Stimulated activated CD4-positive, alpha-beta T cell treated with anti-CD3 and anti-CD28 coated beads, Interleukin-1b, Interleukin-23, amount 100 ng/mL, for 24 hours (primary cell): ENCODE data around the gene UCP3.
"Not testable (repeated sequence)": the region's sequence is repeated elsewhere in the genome, so short reads cannot be mapped to it uniquely, and the experiment has no call there.

Experiments used
- DNase-seq, 4 experiments: peaks; one replicate each; pipeline ENCODE4 v3.0.0-alpha.2; 2020; ENCODE audit warnings: low read depth in 4 of 4, low spot score in 1 of 4

Gene UCP3

GRCh38 chr11:74000307-74001133 lies 8.4 kb downstream of the UCP3 start:
- no peak for DNase-seq

GRCh38 chr11:73999581-74000306 lies 9.1 kb downstream of the UCP3 start:
- DNase-seq: no peak

- DNase-seq: no peak
These were observed 9.9 kb downstream of the UCP3 start for GRCh38 chr11:73998846-73999575.

- no peak for DNase-seq
These were observed 11.6 kb downstream of the UCP3 start for GRCh38 chr11:73997120-73997770.

- no peak for DNase-seq
These were observed 12.6 kb downstream of the UCP3 start for GRCh38 chr11:73996161-73996747.

GRCh38 chr11:73995731-73996130 lies 13.2 kb downstream of the UCP3 start:
- no peak for DNase-seq

- DNase-seq: no peak
These were observed 13.6 kb downstream of the UCP3 start for GRCh38 chr11:73995247-73995646.

- DNase-seq: no peak
These were observed 17.3 kb downstream of the UCP3 start for GRCh38 chr11:73991471-73992006.

- no peak for DNase-seq
These were observed 18.2 kb downstream of the UCP3 start for GRCh38 chr11:73990730-73991129.

- DNase-seq: no peak
These were observed 19.7 kb downstream of the UCP3 start for GRCh38 chr11:73989156-73989555.

GRCh38 chr11:73988227-73988626 lies 20.7 kb downstream of the UCP3 start:
- DNase-seq: no peak

- DNase-seq: not testable (repeated sequence)
These were observed 23.2 kb downstream of the UCP3 start for GRCh38 chr11:73985661-73986060.

GRCh38 chr11:73983741-73984538 lies 24.9 kb downstream of the UCP3 start:
- DNase-seq: no peak

- peak; percentile 73 to 92 (median 83) for DNase-seq
These were observed 25.7 kb downstream of the UCP3 start for GRCh38 chr11:73982990-73983740.

- peak; percentile 59 to 87 (median 70) for DNase-seq
These were observed 26.3 kb downstream of the UCP3 start, which contains the start of gene UCP2 for GRCh38 chr11:73982595-73982989. UCP2 (minus strand) TSS chr11:73982843; CDS start chr11:73978378, 4,465 bp downstream.

- DNase-seq: no peak
These were observed 27.7 kb downstream of the UCP3 start for GRCh38 chr11:73981051-73981805.

- DNase-seq: peak in 2 of 4 experiments; percentile 36 to 57
These were observed 28.6 kb downstream of the UCP3 start for GRCh38 chr11:73980001-73980961.
